Esophagus muscularis mucosa (tissue), 4 donors: ENCODE results near the gene RNF222. TPM values are rescaled to one million over a fixed set of nuclear protein-coding genes. Genes with fewer than 3 reads are reported as not detected.
"Not testable (repeated sequence)": the region's sequence is repeated elsewhere in the genome, so short reads cannot be mapped to it uniquely, and the experiment has no call there.

ENCODE experiments used
- DNase-seq: peaks from one replicate; pipeline ENCODE4 v3.0.0-alpha.2; 2017; ENCODE audit errors: extremely low spot score
- H3K27ac ChIP-seq, 4 donors: fragments of 200-600 bp; sonication (generic); replicated peaks in 1 of 4; 1 replicate in 3 of 4; 2 replicates in 1 of 4; pipeline ENCODE4 v1.5.1; 2016 to 2019; ENCODE audit warnings: mild to moderate bottlenecking in 1 of 4
- H3K27me3 ChIP-seq, 4 donors: fragments of 200-600 bp; sonication (generic); one replicate each; pipeline versions ENCODE4 v1.5.1 to v1.6.0; 2016 to 2019
- H3K36me3 ChIP-seq, 4 donors: fragments of 200-600 bp; sonication (generic); one replicate each; pipeline ENCODE4 v1.5.1; 2016 to 2019
- H3K4me1 ChIP-seq, 4 donors: fragments of 200-600 bp; sonication (generic); one replicate each; pipeline ENCODE4 v1.5.1; 2016 to 2019
- H3K4me3 ChIP-seq, 4 donors: fragments of 200-600 bp; sonication (generic); 1 replicate in 2 of 4; 2 replicates in 2 of 4; pipeline ENCODE4 v1.5.1; 2016 to 2019; ENCODE audit warnings: mild to moderate bottlenecking in 4 of 4, moderate library complexity in 1 of 4
- H3K9me3 ChIP-seq, 4 donors: fragments of 200-600 bp; sonication (generic); 1 replicate in 3 of 4; 2 replicates in 1 of 4; pipeline ENCODE4 v1.5.1; 2016 to 2019
- CTCF ChIP-seq, 3 experiments: fragments of 200-600 bp in 2 of 3; fragments of 450-650 bp in 1 of 3; sonication (generic) in 2 of 3; IDR thresholded peaks; one replicate each; pipeline ENCODE4 v1.5.1; 2017 to 2019; ENCODE audit warnings: antibody characterized with exemption in 3 of 3, mild to moderate bottlenecking in 2 of 3, moderate library complexity in 1 of 3
- EP300 ChIP-seq: sonication (generic); formaldehyde crosslinking; IDR thresholded peaks from one replicate; pipeline ENCODE4 v1.6.1; 2017; ENCODE audit warnings: antibody characterized with exemption
- POLR2A ChIP-seq: fragments of 450-650 bp; IDR thresholded peaks from one replicate; pipeline ENCODE4 v1.6.1; 2017; ENCODE audit warnings: antibody characterized with exemption, moderate library complexity, mild to moderate bottlenecking, low read depth
- POLR2AphosphoS5 ChIP-seq, 2 donors: sonication (generic); formaldehyde crosslinking; IDR thresholded peaks; one replicate each; pipeline ENCODE4 v1.6.1; 2017; ENCODE audit warnings: antibody characterized with exemption in 2 of 2
- WGBS: methylation state at CpG from one replicate; pipeline ENCODE4 v1.1.5; 2018; 5-methylcytosine and 5-hydroxymethylcytosine counted together
- intact Hi-C: fragments of 100-400 bp; cut with DNase I; formaldehyde crosslinking; loops from one replicate; pipeline ENCODE4 v1.15.1; 2023
- total RNA-seq, 4 donors: library from RNA; depleted of rRNA; stranded (reverse); fragments of >200 nt; gene quantifications; one replicate each; pipeline versions ENCODE4 v1.1.0 to v1.2.1, GENCODE V29; 2016

Gene RNF222
- total RNA-seq, 4 donors from 2014 or later: 0.42 TPM; not detected in 3

- no peak for DNase-seq
- no peaks in the 10 kb centered on the region for H3K9me3 ChIP-seq
- TF ChIP-seq POLR2AphosphoS5 (IDR thresholded peaks at IDR 0.05) (no peak), CTCF (IDR thresholded peaks at IDR 0.05) (no peak), POLR2A (peak; percentile 85)
- no peaks in the 10 kb centered on the region for H3K27me3 ChIP-seq
- peaks cover 34 to 51% (median 44%) of the 10 kb centered on the region in 4 donors for H3K4me1 ChIP-seq
- H3K27ac ChIP-seq: peak overlapping the region; percentile 88 to 96 (median 90)
- intact Hi-C loops: loop anchor here (10.0 kb wide), 1 partner anchor 158 kb away; no protein-coding TSS in a partner anchor
- 2% methylated on average over 7 of the region's 15 CpGs for WGBS
- H3K4me3 ChIP-seq: peak overlapping the region; percentile 72 to 84 (median 76)
- H3K36me3 ChIP-seq: peaks cover 34 to 44% (median 39%) of the 10 kb centered on the region in 4 donors
Observed at GRCh38 chr17:8382880-8383142, 14.8 kb downstream of the RNF222 start.

GRCh38 chr17:8382052-8382879 is 15.4 kb downstream of the RNF222 start:
- H3K27ac ChIP-seq: peak overlapping the region; percentile 88 to 96 (median 90)
- 24% methylated on average over 27 of the region's 27 CpGs for WGBS
- intact Hi-C loops: loop anchor here (10.0 kb wide), 1 partner anchor 157 kb away; no protein-coding TSS in a partner anchor
- peaks cover 34 to 51% (median 45%) of the 10 kb centered on the region in 4 donors for H3K4me1 ChIP-seq
- H3K9me3 ChIP-seq: no peaks in the 10 kb centered on the region
- H3K36me3 ChIP-seq: peaks cover 40 to 49% (median 45%) of the 10 kb centered on the region in 4 donors
- no peak for DNase-seq
- peak overlapping the region; percentile 72 to 84 (median 76) for H3K4me3 ChIP-seq
- TF ChIP-seq POLR2A (no peak), CTCF (IDR thresholded peaks at IDR 0.05) (no peak), EP300 (no peak)
- H3K27me3 ChIP-seq: no peaks in the 10 kb centered on the region

GRCh38 chr17:8380049-8380448 is 17.6 kb downstream of the RNF222 start:
- H3K27ac ChIP-seq: no peak overlapping the region
- no peaks in the 10 kb centered on the region for H3K9me3 ChIP-seq
- H3K27me3 ChIP-seq: no peaks in the 10 kb centered on the region
- no peak for DNase-seq
- peaks cover 48 to 66% (median 59%) of the 10 kb centered on the region in 4 donors for H3K4me1 ChIP-seq
- intact Hi-C loops: loop anchor here (10.0 kb wide), 1 partner anchor 155 kb away; no protein-coding TSS in a partner anchor
- H3K36me3 ChIP-seq: peaks cover 41 to 54% (median 49%) of the 10 kb centered on the region in 4 donors
- 77% methylated on average over 3 of the region's 3 CpGs for WGBS
- no peak overlapping the region for H3K4me3 ChIP-seq
- TF ChIP-seq POLR2A: no peak
- TF ChIP-seq POLR2AphosphoS5 (IDR thresholded peaks at IDR 0.05): no peak
- TF ChIP-seq EP300: no peak
- no peak for TF ChIP-seq CTCF (IDR thresholded peaks at IDR 0.05)

DNA sequence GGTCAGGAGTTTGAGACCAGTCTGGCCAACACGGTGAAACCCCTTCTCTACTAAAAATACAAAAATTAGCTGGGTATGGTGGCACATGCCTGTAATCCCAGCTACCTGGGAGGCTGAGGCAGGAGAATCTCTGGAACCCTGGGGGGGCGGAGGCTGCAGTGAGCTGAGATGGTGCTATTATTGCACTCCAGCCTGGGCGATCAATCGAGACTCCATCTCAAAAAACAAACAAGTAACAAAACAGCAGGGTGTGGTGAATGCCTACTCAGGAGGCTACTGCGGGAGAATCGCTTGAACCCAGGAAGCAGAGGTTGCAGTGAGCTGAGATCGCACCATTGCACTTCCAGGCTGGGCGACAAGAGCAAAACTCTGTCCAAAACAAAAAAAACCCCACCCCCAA is 19.5 kb downstream of the RNF222 start:
- 83% methylated on average over 8 of the region's 8 CpGs for WGBS
- H3K27me3 ChIP-seq, DNase-seq, H3K9me3 ChIP-seq, H3K27ac ChIP-seq, intact Hi-C loops, H3K4me3 ChIP-seq: not testable (repeated sequence)
- H3K36me3 ChIP-seq: peaks cover 41 to 54% (median 49%) of the 10 kb centered on the region in 4 donors
- H3K4me1 ChIP-seq: peaks cover 47 to 56% (median 54%) of the 10 kb centered on the region in 4 donors

GRCh38 chr17:8377422-8377821 is 20.2 kb downstream of the RNF222 start:
- Histone ChIP-seq H3K27ac (peak overlapping the region in 3 of 4 donors; percentile 84 to 87 (median 84)), H3K4me1 (peaks cover 47 to 56% (median 52%) of the 10 kb centered on the region in 4 donors), H3K27me3 (no peaks in the 10 kb centered on the region), H3K36me3 (peaks cover 41 to 54% (median 49%) of the 10 kb centered on the region in 4 donors), H3K4me3 (no peak overlapping the region), H3K9me3 (no peaks in the 10 kb centered on the region)
- intact Hi-C loops: no loop called here
- no peak for DNase-seq
- TF ChIP-seq CTCF (IDR thresholded peaks at IDR 0.05): no peak
- no peak for TF ChIP-seq EP300
- TF ChIP-seq POLR2AphosphoS5 (IDR thresholded peaks at IDR 0.05): no peak
- no peak for TF ChIP-seq POLR2A
- 91% methylated on average over 4 of the region's 4 CpGs for WGBS
